Bronchus fibroblast of lung (primary cell): ENCODE results near the gene NCBP2L. TPM values are rescaled to one million over a fixed set of nuclear protein-coding genes. Genes with fewer than 3 reads are reported as not detected.

Experiments
- total RNA-seq: library from RNA; depleted of rRNA; stranded (reverse); fragments of >200 nt; gene quantifications from 2 replicates; pipeline ENCODE4 v1.2.3, GENCODE V29; 2015

NCBP2L gene
- not detected in 2 replicates for total RNA-seq

GRCh38 chrX:107777536-107777832 lies at the start of gene NCBP2L:
Gene NCBP2L (plus strand): TSS chrX:107777733. CDS start chrX:107794221, 16,488 bp downstream.

GRCh38 chrX:107775734-107776511 lies 1.6 kb upstream of the NCBP2L start, which contains the start of gene TSC22D3:
Gene TSC22D3 (minus strand): TSS chrX:107775787. CDS start chrX:107775419, 368 bp downstream.

DNA sequence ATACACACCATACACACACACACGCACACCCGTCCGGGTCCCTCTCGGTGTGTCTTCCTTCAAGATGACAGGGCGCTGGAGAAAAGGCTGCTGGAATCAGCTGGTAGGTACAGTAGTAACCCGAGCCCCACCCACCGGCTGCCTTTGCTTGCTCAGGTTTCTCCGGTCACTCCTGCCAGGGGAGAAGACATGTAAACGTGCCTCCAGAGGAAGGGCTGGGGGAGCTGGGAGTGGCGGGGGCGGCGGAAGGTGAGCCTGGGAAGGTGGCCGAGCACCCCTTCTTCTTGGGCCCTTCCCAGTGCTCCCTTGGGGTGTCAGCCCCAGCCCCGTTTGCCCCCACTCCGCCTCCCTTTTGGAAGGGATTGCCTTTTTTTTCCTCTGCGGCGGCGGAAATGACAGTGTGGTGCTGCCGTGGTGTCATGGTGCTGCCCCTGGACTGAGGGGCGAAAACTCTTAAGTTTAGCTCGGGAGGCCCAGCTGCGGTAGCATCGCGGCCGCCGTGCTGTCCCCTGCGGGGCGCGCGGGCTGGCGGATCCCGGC lies 48.2 kb downstream of the NCBP2L start, which contains the start of gene MID2:
Gene MID2 (plus strand): TSS at position 169 of the 540 bp plus-strand sequence. CDS start 561 bp downstream, outside the sequence.

Other genes starting within 250 kb of the NCBP2L start
- gene PRPS1, start 149.2 kb upstream of the NCBP2L start, total RNA-seq: 23.5 and 27.1 TPM in 2 replicates
- 106 TPM in 2 replicates for gene TSC22D3, start 1.9 kb upstream of the NCBP2L start, total RNA-seq
- 6.4 TPM in 2 replicates for gene MID2, start 48.1 kb downstream of the NCBP2L start, total RNA-seq
- not detected in 2 replicates for gene TEX13B, start 204.6 kb downstream of the NCBP2L start, total RNA-seq